GM23338 (cell line): Measurements from ENCODE around the gene PLEKHN1. TPM values are rescaled to one million over a fixed set of nuclear protein-coding genes. Genes with fewer than 3 reads are reported as not detected.

Experiments
- ATAC-seq: fragments of 200-7000 bp; cut with Tn5 transposase; 3 replicates; pipeline ENCODE4 v1.9.1; 2020
- DNase-seq: peaks from one replicate; pipeline ENCODE4 v3.0.0-alpha.2; 2015; ENCODE audit warnings: low spot score
- H2AFZ ChIP-seq: fragments of 200-600 bp; sonication (generic); 2 replicates; pipeline ENCODE4 v1.8.0; 2016; ENCODE audit warnings: antibody characterized with exemption, mild to moderate bottlenecking, moderate library complexity
- H3F3A ChIP-seq: fragments of 200-600 bp; sonication (generic); replicated peaks from 2 replicates; pipeline ENCODE4 v1.8.0; 2017; ENCODE audit warnings: antibody characterized with exemption, mixed run types, low read depth
- H3K27ac ChIP-seq: fragments of 200-600 bp; sonication (generic); 2 replicates; pipeline ENCODE4 v1.6.1; 2016; ENCODE audit warnings: low read depth
- H3K27me3 ChIP-seq: fragments of 200-600 bp; sonication (generic); 2 replicates; pipeline ENCODE4 v1.8.0; 2016; ENCODE audit warnings: mild to moderate bottlenecking, mixed run types, moderate library complexity; ENCODE audit not compliant: insufficient read depth
- H3K36me3 ChIP-seq: fragments of 200-600 bp; sonication (generic); 2 replicates; pipeline ENCODE4 v1.8.0; 2016; ENCODE audit warnings: mild to moderate bottlenecking; ENCODE audit not compliant: insufficient read depth
- H3K4me1 ChIP-seq: fragments of 200-600 bp; sonication (generic); 2 replicates; pipeline ENCODE4 v1.8.0; 2016; ENCODE audit warnings: mild to moderate bottlenecking, moderate library complexity; ENCODE audit not compliant: insufficient read depth
- H3K4me2 ChIP-seq: fragments of 200-600 bp; sonication (generic); 2 replicates; pipeline ENCODE4 v1.7.1; 2017; ENCODE audit warnings: mixed run types
- H3K4me3 ChIP-seq: fragments of 200-600 bp; sonication (generic); 2 replicates; pipeline ENCODE4 v1.6.1; 2016; ENCODE audit warnings: mixed run types
- H3K79me2 ChIP-seq: fragments of 200-600 bp; sonication (generic); replicated peaks from 2 replicates; pipeline ENCODE4 v1.8.0; 2017; ENCODE audit warnings: mild to moderate bottlenecking; ENCODE audit not compliant: insufficient read depth
- H3K9me2 ChIP-seq: fragments of 200-600 bp; sonication (generic); 2 replicates; pipeline ENCODE4 v1.8.0; 2017; ENCODE audit not compliant: insufficient read depth
- H4K20me1 ChIP-seq: fragments of 200-600 bp; sonication (generic); replicated peaks from 2 replicates; pipeline ENCODE4 v1.8.0; 2017; ENCODE audit warnings: mild to moderate bottlenecking; ENCODE audit not compliant: insufficient read depth
- H3K27ac Mint-ChIP-seq: 2 replicates; pipeline ENCODE4 v1.8.0; 2020; ENCODE audit warnings: inconsistent platforms, mild to moderate bottlenecking, moderate library complexity, mixed read lengths
- H3K27me3 Mint-ChIP-seq: 3 replicates; pipeline ENCODE4 v1.8.0; 2022; ENCODE audit warnings: low read depth, mild to moderate bottlenecking, moderate library complexity, mixed read lengths, inconsistent platforms; ENCODE audit not compliant: insufficient read depth, poor library complexity
- H3K36me3 Mint-ChIP-seq: 3 replicates; pipeline ENCODE4 v1.8.0; 2021; ENCODE audit warnings: low read depth, mild to moderate bottlenecking, inconsistent platforms, moderate library complexity, mixed read lengths
- H3K4me1 Mint-ChIP-seq: 3 replicates; pipeline ENCODE4 v1.8.0; 2020; ENCODE audit warnings: mild to moderate bottlenecking, inconsistent platforms, mixed read lengths
- H3K4me3 Mint-ChIP-seq: 3 replicates; pipeline ENCODE4 v1.8.0; 2021; ENCODE audit warnings: moderate library complexity, mild to moderate bottlenecking, inconsistent platforms, mixed read lengths
- H3K9me3 Mint-ChIP-seq: 3 replicates; pipeline ENCODE4 v1.8.0; 2020; ENCODE audit warnings: moderate library complexity, mild to moderate bottlenecking, inconsistent platforms, mixed read lengths
- CREB1 ChIP-seq: fragments of 250-450 bp; sonication (Bioruptor Pico); IDR thresholded peaks from 2 replicates; pipeline ENCODE4 v1.5.0; 2020; ENCODE audit warnings: low read depth, mild to moderate bottlenecking, moderate library complexity
- EZH2 ChIP-seq: fragments of 200-600 bp; sonication (generic); IDR thresholded peaks from one replicate; pipeline ENCODE4 v1.8.0; 2017; ENCODE audit warnings: antibody characterized with exemption, mild to moderate bottlenecking, low read depth; ENCODE audit not compliant: unreplicated experiment
- EZH2phosphoT487 ChIP-seq: fragments of 200-600 bp; sonication (generic); IDR thresholded peaks from one replicate; pipeline ENCODE4 v1.8.1; 2018; ENCODE audit warnings: antibody characterized with exemption; ENCODE audit not compliant: unreplicated experiment
- JUNB ChIP-seq: IDR thresholded peaks from one replicate; pipeline ENCODE4 v1.6.1; 2016; ENCODE audit warnings: antibody characterized with exemption; ENCODE audit not compliant: unreplicated experiment
- NANOG ChIP-seq: IDR thresholded peaks from 2 replicates; pipeline ENCODE4 v1.6.1; 2016; ENCODE audit warnings: antibody characterized with exemption, borderline replicate concordance
- POLR2AphosphoS5 ChIP-seq: IDR thresholded peaks from 2 replicates; pipeline ENCODE4 v1.6.1; 2016; ENCODE audit warnings: antibody characterized with exemption, low read depth
- STAT1 ChIP-seq: IDR thresholded peaks from one replicate; pipeline ENCODE4 v1.6.1; 2016; ENCODE audit warnings: antibody characterized with exemption; ENCODE audit not compliant: unreplicated experiment
- ZNF114 ChIP-seq: fragments of 250-450 bp; sonication (Bioruptor Pico); IDR thresholded peaks from 2 replicates; pipeline ENCODE4 v1.5.0; 2020; ENCODE audit warnings: mild to moderate bottlenecking, moderate library complexity
- ZNF331 ChIP-seq: fragments of 250-450 bp; sonication (Bioruptor Pico); IDR thresholded peaks from 2 replicates; pipeline ENCODE4 v1.5.0; 2020; ENCODE audit warnings: low read depth, mild to moderate bottlenecking, moderate library complexity
- polyA plus RNA-seq: library from polyadenylated mRNA; unstranded; fragments of >200 nt; fragmentation: Nextera tagmentation; extraction: Ambion mirVana; gene quantifications from 2 replicates; pipeline ENCODE4 v1.2.1, GENCODE V29; 2016
- total RNA-seq: library from RNA; depleted of rRNA; stranded (reverse); fragments of >200 nt; shearing (Covaris generic); gene quantifications from 2 replicates; pipeline ENCODE4 v1.2.3, GENCODE V29; 2014
- TF ChIP-seq, protein P1 (sequence below), 2 experiments: fragments of 200-600 bp in 1 of 2; sonication (generic) in 1 of 2; conservative IDR thresholded peaks; 2 replicates each; pipeline versions ENCODE4 v1.5.1 to v1.6.1; 2016 to 2017; ENCODE audit warnings: antibody characterized with exemption in 2 of 2, low read depth in 2 of 2, mild to moderate bottlenecking in 2 of 2, moderate library complexity in 1 of 2
- TF ChIP-seq, protein P2 (sequence below): IDR thresholded peaks from 2 replicates; pipeline ENCODE4 v1.6.1; 2016; ENCODE audit warnings: antibody characterized with exemption
- TF ChIP-seq, protein P3 (sequence below): fragments of 250-450 bp; sonication (Bioruptor Pico); IDR thresholded peaks from 2 replicates; pipeline ENCODE4 v1.5.0; 2020; ENCODE audit warnings: mild to moderate bottlenecking, moderate library complexity
- TF ChIP-seq, protein P4 (sequence below): IDR thresholded peaks from one replicate; pipeline ENCODE4 v1.6.1; 2018; ENCODE audit warnings: antibody characterized with exemption; ENCODE audit not compliant: unreplicated experiment

Gene PLEKHN1
- total and polyA plus RNA-seq, 2 experiments from 2014 or later: 1.4 to 3.3 TPM

DNA sequence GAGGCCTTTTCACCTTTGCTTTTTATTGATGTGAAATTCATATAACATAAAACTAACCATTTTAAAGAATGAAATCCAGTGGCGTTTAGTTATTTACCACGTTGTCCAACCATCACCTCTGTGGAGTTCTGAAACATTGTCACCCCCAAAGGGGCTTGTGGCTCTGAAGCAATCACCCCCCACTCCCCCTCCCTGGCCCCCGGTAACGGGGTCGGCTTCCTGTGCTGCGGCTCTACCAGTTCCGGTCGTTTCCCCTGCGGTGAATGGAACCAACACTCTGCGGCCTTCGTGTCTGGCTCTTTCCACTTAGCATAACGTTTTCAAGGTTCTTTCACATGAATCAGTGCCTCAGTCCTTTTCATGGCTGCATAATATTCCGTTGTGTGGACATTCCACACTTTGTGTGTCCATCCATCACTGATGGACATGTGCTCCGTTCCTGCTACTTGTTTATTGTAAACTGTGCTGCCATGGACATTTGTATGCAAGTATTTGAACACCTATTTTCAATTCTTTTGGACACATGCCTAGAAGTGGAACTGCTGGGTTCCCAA is 45.2 kb downstream of the PLEKHN1 start:
- peaks cover 33% of the 10 kb centered on the region for H3K27me3 Mint-ChIP-seq
- Histone ChIP-seq H3F3A (peaks cover 6% of the 10 kb centered on the region), H3K27me3 (peaks cover 29% of the 10 kb centered on the region; the same call in 1 of the 2 replicates), H4K20me1 (no peaks in the 10 kb centered on the region; the same call in 1 of the 2 replicates), H3K4me3 (no peak overlapping the region), H3K27ac (no peak overlapping the region), H3K9me2 (no peaks in the 10 kb centered on the region), H3K4me2 (no peak overlapping the region), H2AFZ (no peak overlapping the region), H3K79me2 (no peaks in the 10 kb centered on the region), H3K36me3 (no peaks in the 10 kb centered on the region), H3K4me1 (peaks cover 20% of the 10 kb centered on the region)
- no peak for ATAC-seq
- H3K4me3 Mint-ChIP-seq: no peak overlapping the region
- DNase-seq: no peak
- no peak overlapping the region for H3K27ac Mint-ChIP-seq
- peaks cover 22% of the 10 kb centered on the region; the same call in 2 of the 3 replicates for H3K4me1 Mint-ChIP-seq
- no peaks in the 10 kb centered on the region for H3K36me3 Mint-ChIP-seq
- TF ChIP-seq, protein P1, sequence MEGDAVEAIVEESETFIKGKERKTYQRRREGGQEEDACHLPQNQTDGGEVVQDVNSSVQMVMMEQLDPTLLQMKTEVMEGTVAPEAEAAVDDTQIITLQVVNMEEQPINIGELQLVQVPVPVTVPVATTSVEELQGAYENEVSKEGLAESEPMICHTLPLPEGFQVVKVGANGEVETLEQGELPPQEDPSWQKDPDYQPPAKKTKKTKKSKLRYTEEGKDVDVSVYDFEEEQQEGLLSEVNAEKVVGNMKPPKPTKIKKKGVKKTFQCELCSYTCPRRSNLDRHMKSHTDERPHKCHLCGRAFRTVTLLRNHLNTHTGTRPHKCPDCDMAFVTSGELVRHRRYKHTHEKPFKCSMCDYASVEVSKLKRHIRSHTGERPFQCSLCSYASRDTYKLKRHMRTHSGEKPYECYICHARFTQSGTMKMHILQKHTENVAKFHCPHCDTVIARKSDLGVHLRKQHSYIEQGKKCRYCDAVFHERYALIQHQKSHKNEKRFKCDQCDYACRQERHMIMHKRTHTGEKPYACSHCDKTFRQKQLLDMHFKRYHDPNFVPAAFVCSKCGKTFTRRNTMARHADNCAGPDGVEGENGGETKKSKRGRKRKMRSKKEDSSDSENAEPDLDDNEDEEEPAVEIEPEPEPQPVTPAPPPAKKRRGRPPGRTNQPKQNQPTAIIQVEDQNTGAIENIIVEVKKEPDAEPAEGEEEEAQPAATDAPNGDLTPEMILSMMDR (conservative IDR thresholded peaks at IDR 0.05; ENCODE audit: low read depth in 2 of 2): no peak
- TF ChIP-seq STAT1 (no peak), EZH2 (no peak), ZNF114 (CRISPR knock-in tag) (no peak), JUNB (no peak), EZH2phosphoT487 (no peak), POLR2AphosphoS5 (no peak), ZNF331 (CRISPR knock-in tag) (no peak), CREB1 (no peak), NANOG (no peak)
- TF ChIP-seq, protein P2, sequence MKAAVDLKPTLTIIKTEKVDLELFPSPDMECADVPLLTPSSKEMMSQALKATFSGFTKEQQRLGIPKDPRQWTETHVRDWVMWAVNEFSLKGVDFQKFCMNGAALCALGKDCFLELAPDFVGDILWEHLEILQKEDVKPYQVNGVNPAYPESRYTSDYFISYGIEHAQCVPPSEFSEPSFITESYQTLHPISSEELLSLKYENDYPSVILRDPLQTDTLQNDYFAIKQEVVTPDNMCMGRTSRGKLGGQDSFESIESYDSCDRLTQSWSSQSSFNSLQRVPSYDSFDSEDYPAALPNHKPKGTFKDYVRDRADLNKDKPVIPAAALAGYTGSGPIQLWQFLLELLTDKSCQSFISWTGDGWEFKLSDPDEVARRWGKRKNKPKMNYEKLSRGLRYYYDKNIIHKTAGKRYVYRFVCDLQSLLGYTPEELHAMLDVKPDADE: no peak
- TF ChIP-seq, protein P3, sequence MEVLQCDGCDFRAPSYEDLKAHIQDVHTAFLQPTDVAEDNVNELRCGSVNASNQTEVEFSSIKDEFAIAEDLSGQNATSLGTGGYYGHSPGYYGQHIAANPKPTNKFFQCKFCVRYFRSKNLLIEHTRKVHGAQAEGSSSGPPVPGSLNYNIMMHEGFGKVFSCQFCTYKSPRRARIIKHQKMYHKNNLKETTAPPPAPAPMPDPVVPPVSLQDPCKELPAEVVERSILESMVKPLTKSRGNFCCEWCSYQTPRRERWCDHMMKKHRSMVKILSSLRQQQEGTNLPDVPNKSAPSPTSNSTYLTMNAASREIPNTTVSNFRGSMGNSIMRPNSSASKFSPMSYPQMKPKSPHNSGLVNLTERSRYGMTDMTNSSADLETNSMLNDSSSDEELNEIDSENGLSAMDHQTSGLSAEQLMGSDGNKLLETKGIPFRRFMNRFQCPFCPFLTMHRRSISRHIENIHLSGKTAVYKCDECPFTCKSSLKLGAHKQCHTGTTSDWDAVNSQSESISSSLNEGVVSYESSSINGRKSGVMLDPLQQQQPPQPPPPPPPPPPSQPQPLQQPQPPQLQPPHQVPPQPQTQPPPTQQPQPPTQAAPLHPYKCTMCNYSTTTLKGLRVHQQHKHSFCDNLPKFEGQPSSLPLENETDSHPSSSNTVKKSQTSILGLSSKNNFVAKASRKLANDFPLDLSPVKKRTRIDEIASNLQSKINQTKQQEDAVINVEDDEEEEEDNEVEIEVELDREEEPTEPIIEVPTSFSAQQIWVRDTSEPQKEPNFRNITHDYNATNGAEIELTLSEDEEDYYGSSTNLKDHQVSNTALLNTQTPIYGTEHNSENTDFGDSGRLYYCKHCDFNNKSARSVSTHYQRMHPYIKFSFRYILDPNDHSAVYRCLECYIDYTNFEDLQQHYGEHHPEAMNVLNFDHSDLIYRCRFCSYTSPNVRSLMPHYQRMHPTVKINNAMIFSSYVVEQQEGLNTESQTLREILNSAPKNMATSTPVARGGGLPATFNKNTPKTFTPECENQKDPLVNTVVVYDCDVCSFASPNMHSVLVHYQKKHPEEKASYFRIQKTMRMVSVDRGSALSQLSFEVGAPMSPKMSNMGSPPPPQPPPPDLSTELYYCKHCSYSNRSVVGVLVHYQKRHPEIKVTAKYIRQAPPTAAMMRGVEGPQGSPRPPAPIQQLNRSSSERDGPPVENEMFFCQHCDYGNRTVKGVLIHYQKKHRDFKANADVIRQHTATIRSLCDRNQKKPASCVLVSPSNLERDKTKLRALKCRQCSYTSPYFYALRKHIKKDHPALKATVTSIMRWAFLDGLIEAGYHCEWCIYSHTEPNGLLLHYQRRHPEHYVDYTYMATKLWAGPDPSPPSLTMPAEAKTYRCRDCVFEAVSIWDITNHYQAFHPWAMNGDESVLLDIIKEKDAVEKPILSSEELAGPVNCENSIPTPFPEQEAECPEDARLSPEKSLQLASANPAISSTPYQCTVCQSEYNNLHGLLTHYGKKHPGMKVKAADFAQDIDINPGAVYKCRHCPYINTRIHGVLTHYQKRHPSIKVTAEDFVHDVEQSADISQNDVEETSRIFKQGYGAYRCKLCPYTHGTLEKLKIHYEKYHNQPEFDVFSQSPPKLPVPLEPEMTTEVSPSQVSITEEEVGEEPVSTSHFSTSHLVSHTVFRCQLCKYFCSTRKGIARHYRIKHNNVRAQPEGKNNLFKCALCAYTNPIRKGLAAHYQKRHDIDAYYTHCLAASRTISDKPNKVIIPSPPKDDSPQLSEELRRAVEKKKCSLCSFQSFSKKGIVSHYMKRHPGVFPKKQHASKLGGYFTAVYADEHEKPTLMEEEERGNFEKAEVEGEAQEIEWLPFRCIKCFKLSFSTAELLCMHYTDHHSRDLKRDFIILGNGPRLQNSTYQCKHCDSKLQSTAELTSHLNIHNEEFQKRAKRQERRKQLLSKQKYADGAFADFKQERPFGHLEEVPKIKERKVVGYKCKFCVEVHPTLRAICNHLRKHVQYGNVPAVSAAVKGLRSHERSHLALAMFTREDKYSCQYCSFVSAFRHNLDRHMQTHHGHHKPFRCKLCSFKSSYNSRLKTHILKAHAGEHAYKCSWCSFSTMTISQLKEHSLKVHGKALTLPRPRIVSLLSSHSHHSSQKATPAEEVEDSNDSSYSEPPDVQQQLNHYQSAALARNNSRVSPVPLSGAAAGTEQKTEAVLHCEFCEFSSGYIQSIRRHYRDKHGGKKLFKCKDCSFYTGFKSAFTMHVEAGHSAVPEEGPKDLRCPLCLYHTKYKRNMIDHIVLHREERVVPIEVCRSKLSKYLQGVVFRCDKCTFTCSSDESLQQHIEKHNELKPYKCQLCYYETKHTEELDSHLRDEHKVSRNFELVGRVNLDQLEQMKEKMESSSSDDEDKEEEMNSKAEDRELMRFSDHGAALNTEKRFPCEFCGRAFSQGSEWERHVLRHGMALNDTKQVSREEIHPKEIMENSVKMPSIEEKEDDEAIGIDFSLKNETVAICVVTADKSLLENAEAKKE (CRISPR knock-in tag): no peak
- TF ChIP-seq, protein P4, sequence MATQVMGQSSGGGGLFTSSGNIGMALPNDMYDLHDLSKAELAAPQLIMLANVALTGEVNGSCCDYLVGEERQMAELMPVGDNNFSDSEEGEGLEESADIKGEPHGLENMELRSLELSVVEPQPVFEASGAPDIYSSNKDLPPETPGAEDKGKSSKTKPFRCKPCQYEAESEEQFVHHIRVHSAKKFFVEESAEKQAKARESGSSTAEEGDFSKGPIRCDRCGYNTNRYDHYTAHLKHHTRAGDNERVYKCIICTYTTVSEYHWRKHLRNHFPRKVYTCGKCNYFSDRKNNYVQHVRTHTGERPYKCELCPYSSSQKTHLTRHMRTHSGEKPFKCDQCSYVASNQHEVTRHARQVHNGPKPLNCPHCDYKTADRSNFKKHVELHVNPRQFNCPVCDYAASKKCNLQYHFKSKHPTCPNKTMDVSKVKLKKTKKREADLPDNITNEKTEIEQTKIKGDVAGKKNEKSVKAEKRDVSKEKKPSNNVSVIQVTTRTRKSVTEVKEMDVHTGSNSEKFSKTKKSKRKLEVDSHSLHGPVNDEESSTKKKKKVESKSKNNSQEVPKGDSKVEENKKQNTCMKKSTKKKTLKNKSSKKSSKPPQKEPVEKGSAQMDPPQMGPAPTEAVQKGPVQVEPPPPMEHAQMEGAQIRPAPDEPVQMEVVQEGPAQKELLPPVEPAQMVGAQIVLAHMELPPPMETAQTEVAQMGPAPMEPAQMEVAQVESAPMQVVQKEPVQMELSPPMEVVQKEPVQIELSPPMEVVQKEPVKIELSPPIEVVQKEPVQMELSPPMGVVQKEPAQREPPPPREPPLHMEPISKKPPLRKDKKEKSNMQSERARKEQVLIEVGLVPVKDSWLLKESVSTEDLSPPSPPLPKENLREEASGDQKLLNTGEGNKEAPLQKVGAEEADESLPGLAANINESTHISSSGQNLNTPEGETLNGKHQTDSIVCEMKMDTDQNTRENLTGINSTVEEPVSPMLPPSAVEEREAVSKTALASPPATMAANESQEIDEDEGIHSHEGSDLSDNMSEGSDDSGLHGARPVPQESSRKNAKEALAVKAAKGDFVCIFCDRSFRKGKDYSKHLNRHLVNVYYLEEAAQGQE: no peak
- peaks cover 3% of the 10 kb centered on the region; the same call in 1 of the 3 replicates for H3K9me3 Mint-ChIP-seq
